22Rv1 (cell line): ENCODE results near the gene GRIP2.

Experiments
- H3K27ac ChIP-seq: fragments of 450-650 bp; 2 replicates; pipeline ENCODE4 v1.5.1; 2017
- CTCF ChIP-seq: fragments of 450-650 bp; IDR thresholded peaks from 2 replicates; pipeline ENCODE4 v1.5.1; 2017; ENCODE audit warnings: mild to moderate bottlenecking
- ZFX ChIP-seq: fragments of 450-650 bp; IDR thresholded peaks from 2 replicates; pipeline ENCODE4 v1.6.1; 2017; ENCODE audit warnings: antibody characterized with exemption, borderline replicate concordance

The GRIP2 gene

GRCh38 chr3:14545251-14545635, 5.1 kb upstream of the GRIP2 start:
- TF ChIP-seq ZFX, result no peak
- no peak for TF ChIP-seq CTCF
- no peak overlapping the region for H3K27ac ChIP-seq

- H3K27ac ChIP-seq, result no peak overlapping the region
- TF ChIP-seq ZFX (no peak), CTCF (peak; percentile 3; the same call in 1 of the 2 replicates)
These were observed 4.4 kb upstream of the GRIP2 start for GRCh38 chr3:14544282-14545250.

GRCh38 chr3:14543446-14543845, 3.3 kb upstream of the GRIP2 start:
- no peak overlapping the region for H3K27ac ChIP-seq
- no peak for TF ChIP-seq ZFX

DNA sequence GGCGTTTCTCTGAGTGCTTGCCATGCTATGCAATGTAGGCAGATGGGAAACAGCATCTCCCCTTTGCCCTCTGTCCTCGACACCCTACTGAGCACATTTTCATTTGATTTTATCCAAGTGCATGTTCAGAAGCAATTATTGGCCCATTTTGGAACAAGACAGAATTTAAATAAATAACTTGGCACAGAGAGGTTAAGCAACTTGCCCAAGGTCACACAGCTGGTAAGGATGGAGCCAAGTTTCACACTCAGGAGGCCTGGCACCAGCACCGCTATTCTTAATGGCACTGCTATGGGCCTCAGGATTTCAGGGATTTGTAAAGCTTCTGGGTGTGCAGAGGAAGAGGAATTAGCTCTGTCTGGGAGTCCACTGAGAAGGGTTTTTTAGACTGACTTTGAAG, 2.5 kb upstream of the GRIP2 start:
- no peak for TF ChIP-seq CTCF
- TF ChIP-seq ZFX, result no peak
- no peak overlapping the region for H3K27ac ChIP-seq

GRCh38 chr3:14541646-14542045, 1.5 kb upstream of the GRIP2 start:
- H3K27ac ChIP-seq, result no peak overlapping the region
- TF ChIP-seq CTCF, result no peak
- TF ChIP-seq ZFX, result no peak

DNA sequence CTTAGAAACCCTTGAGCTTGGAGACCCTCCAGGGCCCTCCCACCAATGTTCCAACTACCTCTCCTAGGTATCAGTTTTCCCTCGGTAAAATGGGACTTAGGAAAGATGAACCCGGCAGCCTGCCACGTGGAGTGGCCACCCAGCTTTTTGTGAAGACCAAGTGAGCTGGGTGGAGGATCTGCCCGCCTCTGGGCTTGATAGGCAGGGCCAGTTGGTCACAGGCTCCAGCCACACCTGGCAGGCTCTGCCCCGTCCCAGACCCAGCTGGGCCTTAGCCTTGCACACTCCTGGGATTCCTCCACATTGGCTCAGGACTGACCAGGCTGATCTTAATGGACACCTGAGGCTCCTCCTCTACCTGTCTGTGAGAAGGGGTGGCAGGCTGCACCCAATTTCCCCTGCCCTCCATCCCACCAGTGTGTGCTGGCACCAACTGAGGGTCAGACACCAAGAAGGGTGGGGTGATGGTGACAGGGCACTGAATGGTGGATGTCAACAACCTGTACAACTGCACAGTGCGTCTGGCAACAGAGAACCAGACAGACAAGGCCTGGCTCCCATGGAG, 761 bp upstream of the GRIP2 start:
- TF ChIP-seq CTCF (no peak), ZFX (no peak)
- H3K27ac ChIP-seq, result no peak overlapping the region

- no peak overlapping the region for H3K27ac ChIP-seq
- TF ChIP-seq CTCF, result no peak
- no peak for TF ChIP-seq ZFX
These were observed 779 bp downstream of the GRIP2 start for GRCh38 chr3:14539384-14539741.
